AG04449 (cell line): ENCODE data around the gene ADAM23.

ENCODE experiments used
- CTCF ChIA-PET: fragments of 350-600 bp; formaldehyde crosslinking; extraction: SDS; loops from one replicate; lab custom pipeline; 2021; ENCODE audit warnings: antibody characterized with exemption; lab: Yijun Ruan, JAX
- POLR2A ChIA-PET: fragments of 400-600, 350-600 bp; formaldehyde crosslinking; extraction: SDS; loops from one replicate; lab custom pipeline; 2020; ENCODE audit warnings: antibody characterized with exemption, inconsistent platforms; lab: Yijun Ruan, JAX
- DNase-seq: peaks from one replicate; pipeline ENCODE4 v3.0.0-alpha.2; 2010; ENCODE audit warnings: low read depth, low spot score
- H3K4me3 ChIP-seq: 2 replicates; pipeline ENCODE4 v1.5.1; 2011; ENCODE audit warnings: low read depth, mild to moderate bottlenecking, control low read depth, low read length
- TF ChIP-seq, protein P1 (sequence below): IDR thresholded peaks from one replicate; pipeline ENCODE4 v1.5.1; 2011; ENCODE audit warnings: mild to moderate bottlenecking, moderate library complexity, low read length, control low read depth, inconsistent platforms; ENCODE audit not compliant: insufficient read depth; ENCODE audit errors: missing control alignments

The ADAM23 gene

DNA sequence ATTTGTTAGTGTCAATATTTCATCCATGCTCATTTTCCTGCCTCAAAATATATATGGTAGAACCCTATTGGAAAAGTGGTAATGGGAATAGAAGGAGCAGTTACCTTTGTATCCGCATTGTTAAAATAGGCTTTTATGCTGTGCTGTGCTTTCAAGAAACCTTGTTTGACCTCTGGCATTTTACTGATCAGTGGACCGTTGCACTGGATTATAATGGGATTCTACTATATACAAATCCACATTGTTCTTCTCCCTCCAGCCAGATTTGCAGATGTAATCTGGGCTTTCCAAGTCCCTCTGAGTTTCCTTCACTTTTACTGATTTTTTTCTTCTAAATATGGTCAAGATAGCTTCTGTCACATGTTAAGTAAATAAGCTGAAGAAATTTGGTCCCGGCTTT lies 175.7 kb downstream of the ADAM23 start:
- TF ChIP-seq, protein P1, sequence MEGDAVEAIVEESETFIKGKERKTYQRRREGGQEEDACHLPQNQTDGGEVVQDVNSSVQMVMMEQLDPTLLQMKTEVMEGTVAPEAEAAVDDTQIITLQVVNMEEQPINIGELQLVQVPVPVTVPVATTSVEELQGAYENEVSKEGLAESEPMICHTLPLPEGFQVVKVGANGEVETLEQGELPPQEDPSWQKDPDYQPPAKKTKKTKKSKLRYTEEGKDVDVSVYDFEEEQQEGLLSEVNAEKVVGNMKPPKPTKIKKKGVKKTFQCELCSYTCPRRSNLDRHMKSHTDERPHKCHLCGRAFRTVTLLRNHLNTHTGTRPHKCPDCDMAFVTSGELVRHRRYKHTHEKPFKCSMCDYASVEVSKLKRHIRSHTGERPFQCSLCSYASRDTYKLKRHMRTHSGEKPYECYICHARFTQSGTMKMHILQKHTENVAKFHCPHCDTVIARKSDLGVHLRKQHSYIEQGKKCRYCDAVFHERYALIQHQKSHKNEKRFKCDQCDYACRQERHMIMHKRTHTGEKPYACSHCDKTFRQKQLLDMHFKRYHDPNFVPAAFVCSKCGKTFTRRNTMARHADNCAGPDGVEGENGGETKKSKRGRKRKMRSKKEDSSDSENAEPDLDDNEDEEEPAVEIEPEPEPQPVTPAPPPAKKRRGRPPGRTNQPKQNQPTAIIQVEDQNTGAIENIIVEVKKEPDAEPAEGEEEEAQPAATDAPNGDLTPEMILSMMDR = no peak
- no peak overlapping the region for H3K4me3 ChIP-seq
- POLR2A ChIA-PET = no interaction called here
- no peak for DNase-seq
- CTCF ChIA-PET = no interaction called here

DNA sequence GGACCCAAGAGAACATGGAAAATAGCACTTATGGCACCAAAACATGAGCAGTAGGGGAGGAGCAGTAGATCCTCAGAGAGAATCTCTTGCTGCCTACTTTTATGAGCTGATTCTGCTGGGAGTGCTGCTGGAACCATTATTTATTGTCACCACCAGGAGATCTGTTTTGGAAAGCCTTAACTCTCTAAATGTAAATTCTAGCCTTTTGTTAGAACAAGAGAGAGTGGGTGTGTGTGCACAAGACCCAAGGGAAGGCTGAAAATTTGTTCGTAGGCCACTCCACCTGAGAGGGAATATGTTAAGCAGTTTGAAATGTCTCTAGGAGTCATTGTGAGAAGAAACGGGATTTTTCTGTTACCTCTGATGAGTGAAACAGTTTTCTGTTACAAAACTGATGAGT lies 182.8 kb downstream of the ADAM23 start:
- ChIA-PET POLR2A (no interaction called here), CTCF (no interaction called here)
- TF ChIP-seq, protein P1 = no peak
- no peak for DNase-seq
- no peak overlapping the region for H3K4me3 ChIP-seq

DNA sequence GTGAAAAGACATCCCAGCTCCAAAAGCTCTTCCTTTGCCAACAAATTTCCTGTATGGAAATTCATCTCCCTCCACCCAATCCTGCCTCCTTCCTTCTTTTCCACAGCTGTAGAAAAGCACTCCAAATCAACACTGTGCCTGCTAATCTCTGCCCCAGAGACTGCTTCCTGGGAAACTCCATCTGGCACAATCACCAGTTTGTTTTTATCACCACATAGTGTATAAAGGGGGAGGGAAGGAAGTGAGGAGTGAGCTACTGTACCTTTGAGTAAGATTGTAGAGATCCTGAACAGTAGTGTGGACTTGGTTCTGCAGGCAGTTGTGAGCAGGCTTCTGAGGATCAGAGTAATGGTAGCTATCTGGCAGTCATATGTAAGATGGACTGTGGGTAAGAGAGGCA lies 184.3 kb downstream of the ADAM23 start:
- TF ChIP-seq, protein P1 = no peak
- no peak overlapping the region for H3K4me3 ChIP-seq
- POLR2A ChIA-PET = no interaction called here
- CTCF ChIA-PET = no interaction called here
- DNase-seq = no peak

DNA sequence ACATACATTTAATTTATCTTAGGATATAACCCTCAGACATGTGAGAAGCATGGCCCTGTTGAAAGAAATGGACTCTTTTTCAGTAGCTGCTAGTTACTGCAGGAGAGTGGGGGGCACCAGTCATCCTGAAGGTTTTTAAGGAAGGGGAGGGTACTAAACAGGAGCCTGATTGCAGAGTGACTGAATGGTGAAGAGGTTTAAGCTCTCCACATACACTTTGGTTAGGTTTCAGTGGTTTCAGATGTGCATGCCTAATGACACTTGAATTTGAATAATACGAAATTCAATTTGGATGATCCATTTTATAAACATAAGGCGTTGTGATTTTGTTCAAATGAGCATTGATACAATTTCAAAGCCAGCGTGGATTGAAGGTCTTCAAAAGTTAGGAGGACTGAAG lies 188.0 kb downstream of the ADAM23 start:
- ChIA-PET POLR2A (no interaction called here), CTCF (no interaction called here)
- no peak overlapping the region for H3K4me3 ChIP-seq
- DNase-seq = no peak
- TF ChIP-seq, protein P1 = no peak

DNA sequence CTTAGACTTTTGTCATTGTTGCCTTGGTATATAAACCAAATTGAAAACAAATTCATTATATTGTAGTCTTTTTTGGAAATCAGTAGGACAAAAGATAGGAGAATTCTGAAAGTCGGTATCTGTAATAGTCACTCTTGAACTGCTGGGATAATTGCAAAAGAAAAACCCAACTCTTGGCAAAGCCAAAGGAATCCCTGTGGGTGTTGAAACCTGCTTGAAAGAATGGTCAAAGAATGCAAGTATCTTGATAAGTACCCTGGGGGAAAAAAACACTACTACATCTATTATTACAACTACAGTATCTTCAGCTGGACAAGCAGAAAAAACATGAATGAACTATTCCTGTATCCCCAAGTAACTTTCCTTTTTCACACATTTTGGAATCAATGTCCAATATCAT lies 191.7 kb downstream of the ADAM23 start:
- TF ChIP-seq, protein P1 = no peak
- CTCF ChIA-PET = no interaction called here
- H3K4me3 ChIP-seq = no peak overlapping the region
- POLR2A ChIA-PET = no interaction called here
- DNase-seq = no peak

DNA sequence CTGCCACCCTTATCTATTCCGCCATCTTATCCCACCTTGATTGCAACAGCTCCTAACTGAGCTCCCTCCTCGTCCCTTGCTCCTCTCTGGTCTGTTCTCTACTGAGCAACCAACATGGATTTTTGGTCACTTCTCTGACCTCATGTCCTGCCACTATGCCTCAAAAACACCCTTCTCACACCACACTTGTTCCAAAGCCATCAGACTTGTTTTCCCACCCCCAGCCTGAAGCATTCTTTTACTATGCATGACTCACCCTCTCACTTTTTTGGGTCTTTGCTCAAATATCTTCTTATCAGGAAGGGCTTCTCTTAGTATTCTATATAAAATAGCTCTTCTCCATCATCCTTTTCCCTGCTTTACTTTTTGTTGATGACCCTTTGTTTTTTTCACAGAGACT lies 196.3 kb downstream of the ADAM23 start:
- H3K4me3 ChIP-seq = no peak overlapping the region
- TF ChIP-seq, protein P1 = no peak
- CTCF ChIA-PET = no interaction called here
- POLR2A ChIA-PET = no interaction called here
- DNase-seq = no peak
